ENCODE results near the gene HRH1.

Gene HRH1

GRCh38 chr3:11282250-11283138, 128.2 kb downstream of the HRH1 start:
- DNase-seq (ENCODE audit: low read depth in 3 of 3), result no peak

- no peak for DNase-seq (ENCODE audit: low read depth in 3 of 3)
Observed at GRCh38 chr3:11283139-11283475, 128.8 kb downstream of the HRH1 start.

- no peak for DNase-seq (ENCODE audit: low read depth in 3 of 3)
Observed at GRCh38 chr3:11284011-11284410, 129.7 kb downstream of the HRH1 start.

GRCh38 chr3:11285471-11285870, 131.2 kb downstream of the HRH1 start:
- no peak for DNase-seq (ENCODE audit: low read depth in 3 of 3)

GRCh38 chr3:11287404-11287803, 133.1 kb downstream of the HRH1 start:
- DNase-seq (ENCODE audit: low read depth in 3 of 3), result no peak

- no peak for DNase-seq (ENCODE audit: low read depth in 3 of 3)
Observed at GRCh38 chr3:11288021-11288491, 133.8 kb downstream of the HRH1 start.

- DNase-seq (ENCODE audit: low read depth in 3 of 3), result no peak
Observed at GRCh38 chr3:11288786-11289637, 134.7 kb downstream of the HRH1 start.

GRCh38 chr3:11289864-11290263, 135.6 kb downstream of the HRH1 start:
- no peak for DNase-seq (ENCODE audit: low read depth in 3 of 3)

GRCh38 chr3:11290743-11291680, 136.7 kb downstream of the HRH1 start:
- no peak for DNase-seq (ENCODE audit: low read depth in 3 of 3)

- no peak for DNase-seq (ENCODE audit: low read depth in 3 of 3)
Observed at GRCh38 chr3:11291808-11292207, 137.5 kb downstream of the HRH1 start.

GRCh38 chr3:11297126-11297525, 142.8 kb downstream of the HRH1 start:
- no peak for DNase-seq (ENCODE audit: low read depth in 3 of 3)

GRCh38 chr3:11300970-11301369, 146.7 kb downstream of the HRH1 start:
- no peak for DNase-seq (ENCODE audit: low read depth in 3 of 3)

- no peak for DNase-seq (ENCODE audit: low read depth in 3 of 3)
Observed at GRCh38 chr3:11302444-11302843, 148.2 kb downstream of the HRH1 start.

- DNase-seq (ENCODE audit: low read depth in 3 of 3), result no peak
Observed at GRCh38 chr3:11304175-11304574, 149.9 kb downstream of the HRH1 start.

- no peak for DNase-seq (ENCODE audit: low read depth in 3 of 3)
Observed at GRCh38 chr3:11305509-11305908, 151.2 kb downstream of the HRH1 start.

- no peak for DNase-seq (ENCODE audit: low read depth in 3 of 3)
Observed at GRCh38 chr3:11306817-11307589, 152.7 kb downstream of the HRH1 start.

- DNase-seq (ENCODE audit: low read depth in 3 of 3), result no peak
Observed at GRCh38 chr3:11307830-11308432, 153.6 kb downstream of the HRH1 start.

GRCh38 chr3:11310258-11310657, 156.0 kb downstream of the HRH1 start:
- DNase-seq (ENCODE audit: low read depth in 3 of 3), result no peak

- no peak for DNase-seq (ENCODE audit: low read depth in 3 of 3)
Observed at GRCh38 chr3:11312166-11312565, 157.9 kb downstream of the HRH1 start.

Measured in stimulated activated CD4-positive, alpha-beta T cell treated with anti-CD3 and anti-CD28 coated beads, TNF-alpha, amount 100 ng/mL, for 4 hours (primary cell).